Measurements from ENCODE around the gene SERGEF. TPM values are rescaled to one million over a fixed set of nuclear protein-coding genes. Genes with fewer than 3 reads are reported as not detected.

The SERGEF gene
- total and polyA plus RNA-seq, 8 donors: 16.2 to 26.1 (median 19.7) TPM

DNA sequence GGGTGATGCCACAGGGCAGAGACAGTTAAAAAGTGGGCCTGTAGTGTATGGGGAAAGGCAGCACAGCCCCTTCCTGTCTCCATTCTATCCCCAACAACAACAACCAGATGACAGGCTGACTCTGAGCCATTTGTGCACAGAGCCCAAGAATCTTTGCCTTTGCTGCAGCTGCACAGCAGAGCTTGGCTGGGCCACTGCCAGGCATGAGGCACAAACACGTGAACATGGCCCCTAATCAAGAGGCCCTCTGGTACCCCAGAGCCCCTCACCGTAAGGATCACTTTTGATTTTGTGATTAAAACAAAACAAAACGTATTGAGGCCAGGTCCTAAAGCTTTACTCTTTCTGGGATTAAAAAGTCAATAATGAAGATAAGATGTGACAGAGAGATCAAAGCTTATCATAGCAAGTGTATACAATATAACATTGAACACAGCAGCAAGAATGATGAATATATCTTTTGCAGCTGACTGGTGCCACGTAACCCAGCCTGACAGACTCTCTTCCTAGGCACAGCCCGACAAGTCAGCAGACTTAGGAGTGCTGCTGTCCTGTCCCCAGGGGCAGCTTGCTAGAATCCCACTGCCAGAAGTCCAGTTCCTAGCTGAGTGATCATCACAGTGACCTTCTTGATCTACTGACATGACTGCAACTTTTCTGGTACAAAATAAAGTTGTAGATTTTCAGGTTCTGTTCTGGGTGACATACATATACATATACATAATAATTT lies 117.8 kb downstream of the SERGEF start:
- no peak for ATAC-seq
- Histone ChIP-seq H3K4me3 (no peak overlapping the region), H3K27me3 (no peaks in the 10 kb centered on the region), H3K36me3 (no peaks in the 10 kb centered on the region), H3K27ac (no peak overlapping the region), H3K9me3 (no peaks in the 10 kb centered on the region), H3K4me1 (no peaks in the 10 kb centered on the region)
- DNase-seq: peak in 2 of 4 donors; percentile 1 to 25
- intact Hi-C loops (cut with DNase I): no loop called here
- TF ChIP-seq, protein P1, sequence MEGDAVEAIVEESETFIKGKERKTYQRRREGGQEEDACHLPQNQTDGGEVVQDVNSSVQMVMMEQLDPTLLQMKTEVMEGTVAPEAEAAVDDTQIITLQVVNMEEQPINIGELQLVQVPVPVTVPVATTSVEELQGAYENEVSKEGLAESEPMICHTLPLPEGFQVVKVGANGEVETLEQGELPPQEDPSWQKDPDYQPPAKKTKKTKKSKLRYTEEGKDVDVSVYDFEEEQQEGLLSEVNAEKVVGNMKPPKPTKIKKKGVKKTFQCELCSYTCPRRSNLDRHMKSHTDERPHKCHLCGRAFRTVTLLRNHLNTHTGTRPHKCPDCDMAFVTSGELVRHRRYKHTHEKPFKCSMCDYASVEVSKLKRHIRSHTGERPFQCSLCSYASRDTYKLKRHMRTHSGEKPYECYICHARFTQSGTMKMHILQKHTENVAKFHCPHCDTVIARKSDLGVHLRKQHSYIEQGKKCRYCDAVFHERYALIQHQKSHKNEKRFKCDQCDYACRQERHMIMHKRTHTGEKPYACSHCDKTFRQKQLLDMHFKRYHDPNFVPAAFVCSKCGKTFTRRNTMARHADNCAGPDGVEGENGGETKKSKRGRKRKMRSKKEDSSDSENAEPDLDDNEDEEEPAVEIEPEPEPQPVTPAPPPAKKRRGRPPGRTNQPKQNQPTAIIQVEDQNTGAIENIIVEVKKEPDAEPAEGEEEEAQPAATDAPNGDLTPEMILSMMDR (IDR thresholded peaks at IDR 0.05): no peak

DNA sequence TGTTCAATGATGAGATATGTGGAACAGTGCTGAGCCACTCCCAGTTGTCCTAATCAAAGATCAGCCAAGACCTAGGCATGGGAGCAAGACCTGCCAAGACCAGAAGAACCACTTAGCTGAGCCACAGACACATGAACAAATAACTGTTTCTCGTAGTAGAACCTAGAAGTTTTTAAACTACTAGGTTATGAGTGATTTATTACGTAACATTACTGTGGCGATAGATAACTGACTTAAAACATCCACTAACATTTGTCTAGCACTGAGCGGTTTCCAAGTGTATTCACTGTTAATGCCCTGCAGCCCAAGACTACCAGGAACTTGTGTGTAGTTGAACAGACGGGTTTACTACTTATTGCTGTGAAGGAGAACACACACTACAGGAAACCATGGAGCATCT lies 120.4 kb downstream of the SERGEF start:
- DNase-seq (no peak), ATAC-seq (peak; percentile 12)
- TF ChIP-seq, protein P1 (IDR thresholded peaks at IDR 0.05): no peak
- H3K4me1 ChIP-seq: no peaks in the 10 kb centered on the region
- no peaks in the 10 kb centered on the region for H3K27me3 ChIP-seq
- intact Hi-C loops (cut with DNase I): no loop called here
- no peaks in the 10 kb centered on the region for H3K36me3 ChIP-seq
- no peak overlapping the region for H3K4me3 ChIP-seq
- H3K9me3 ChIP-seq: no peaks in the 10 kb centered on the region
- H3K27ac ChIP-seq: no peak overlapping the region

DNA sequence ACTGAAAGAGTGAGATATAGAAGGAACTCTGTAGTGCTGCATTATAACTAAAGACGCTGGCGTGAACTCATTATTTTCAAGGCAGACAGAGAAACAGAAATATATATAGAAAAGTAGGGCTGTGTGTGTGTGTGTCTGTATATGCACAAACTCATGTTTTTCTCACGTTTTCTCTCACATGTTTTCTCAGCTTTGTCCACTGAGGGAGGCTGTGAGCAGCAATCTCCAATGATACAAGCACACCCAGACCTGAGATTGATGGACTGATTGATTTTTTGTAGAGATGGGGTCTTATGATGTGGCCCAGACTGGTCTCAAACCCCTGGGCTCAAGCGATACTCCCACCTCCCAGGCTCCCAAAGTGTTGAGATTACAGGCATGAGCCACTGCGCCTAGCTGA lies 122.5 kb downstream of the SERGEF start:
- TF ChIP-seq, protein P1 (IDR thresholded peaks at IDR 0.05): no peak
- Histone ChIP-seq H3K4me3 (no peak overlapping the region), H3K36me3 (no peaks in the 10 kb centered on the region), H3K9me3 (no peaks in the 10 kb centered on the region), H3K27me3 (no peaks in the 10 kb centered on the region), H3K27ac (no peak overlapping the region), H3K4me1 (no peaks in the 10 kb centered on the region)
- DNase-seq: no peak
- ATAC-seq: no peak
- intact Hi-C loops (cut with DNase I): no loop called here

DNA sequence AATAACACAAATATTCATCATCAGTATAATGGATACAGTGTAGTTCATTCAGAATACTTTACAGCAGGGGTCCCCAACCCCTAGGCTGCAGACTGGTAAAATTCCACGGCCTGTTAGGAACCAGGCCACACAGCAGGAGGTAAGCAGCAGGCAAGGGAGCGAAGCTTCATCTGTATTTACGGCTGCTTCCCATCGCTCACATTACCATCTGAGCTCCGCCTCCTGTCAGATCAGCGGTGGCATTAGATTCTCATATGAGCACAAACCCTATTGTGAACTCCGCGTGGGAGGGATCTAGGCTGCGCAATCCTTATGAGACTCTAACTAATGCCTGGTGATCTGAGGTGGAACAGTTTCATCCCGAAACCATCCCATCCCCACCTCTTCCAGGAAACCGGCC lies 125.1 kb downstream of the SERGEF start:
- H3K4me1 ChIP-seq: no peaks in the 10 kb centered on the region
- H3K4me3 ChIP-seq: no peak overlapping the region
- H3K27me3 ChIP-seq: no peaks in the 10 kb centered on the region
- H3K27ac ChIP-seq: no peak overlapping the region
- no peaks in the 10 kb centered on the region for H3K9me3 ChIP-seq
- TF ChIP-seq, protein P1 (IDR thresholded peaks at IDR 0.05): no peak
- H3K36me3 ChIP-seq: no peaks in the 10 kb centered on the region
- intact Hi-C loops (cut with DNase I): no loop called here
- ATAC-seq (no peak), DNase-seq (no peak)

DNA sequence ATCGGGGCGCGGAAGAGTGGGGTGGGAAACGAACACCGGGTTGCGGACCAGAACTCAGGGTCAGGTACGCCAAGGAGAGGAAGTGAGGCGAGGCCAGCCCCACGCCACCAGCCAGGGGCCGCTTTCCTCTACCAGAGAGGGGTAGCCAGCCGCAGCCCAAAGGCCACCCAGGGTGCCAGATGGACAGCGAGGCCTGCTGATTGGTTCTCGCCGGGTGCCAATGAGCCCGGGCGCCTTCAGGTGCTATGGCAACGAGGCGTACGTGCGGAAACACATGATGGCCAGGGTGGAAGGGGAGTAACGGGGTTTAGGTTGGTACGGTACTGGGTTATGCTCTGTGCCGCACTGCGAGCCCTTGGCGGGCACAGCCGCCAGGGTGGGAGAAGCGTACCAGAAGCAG lies 128.9 kb downstream of the SERGEF start:
- DNase-seq (peak in 1 of 4 donors; percentile 68), ATAC-seq (no peak)
- H3K4me3 ChIP-seq: no peak overlapping the region
- H3K27me3 ChIP-seq: no peaks in the 10 kb centered on the region
- H3K27ac ChIP-seq: no peak overlapping the region
- intact Hi-C loops (cut with DNase I): no loop called here
- no peaks in the 10 kb centered on the region for H3K9me3 ChIP-seq
- H3K4me1 ChIP-seq: no peaks in the 10 kb centered on the region
- no peaks in the 10 kb centered on the region for H3K36me3 ChIP-seq
- TF ChIP-seq, protein P1 (IDR thresholded peaks at IDR 0.05): no peak

All from left lung (tissue), 10 donors.